Keratinocyte (primary cell): ENCODE measurements around the gene SRR. TPM values are rescaled to one million over a fixed set of nuclear protein-coding genes. Genes with fewer than 3 reads are reported as not detected.

Experiments
- DNase-seq: peaks from one replicate; pipeline ENCODE4 v3.0.0-alpha.2; 2011; ENCODE audit warnings: low read depth, missing footprints, low spot score
- FAIRE-seq: peaks from 2 replicates; lab custom pipeline; 2011; peaks lifted over from hg19 to GRCh38; lab: Jason Lieb, UNC
- H2AFZ ChIP-seq: 2 replicates; pipeline ENCODE4 v1.6.0; 2012; ENCODE audit warnings: low read length, control low read depth, inconsistent platforms; ENCODE audit not compliant: control insufficient read depth
- H3K27ac ChIP-seq: 2 replicates; pipeline ENCODE4 v1.5.1; 2011; ENCODE audit warnings: low read length; ENCODE audit not compliant: control insufficient read depth, insufficient read depth
- H3K27me3 ChIP-seq: 3 replicates; pipeline ENCODE4 v1.6.0; 2011; ENCODE audit warnings: low read length; ENCODE audit not compliant: control insufficient read depth, insufficient read depth; ENCODE audit errors: extremely low read depth
- H3K36me3 ChIP-seq, 2 experiments: 2 replicates in 1 of 2; 3 replicates in 1 of 2; pipeline ENCODE4 v1.5.1; 2011; ENCODE audit warnings: low read length in 2 of 2, mild to moderate bottlenecking in 1 of 2; ENCODE audit not compliant: control insufficient read depth in 2 of 2, insufficient read depth in 2 of 2; ENCODE audit errors: extremely low read depth in 1 of 2
- H3K4me1 ChIP-seq: 3 replicates; pipeline ENCODE4 v1.5.1; 2011; ENCODE audit warnings: low read length; ENCODE audit not compliant: control insufficient read depth, insufficient read depth; ENCODE audit errors: extremely low read depth
- H3K4me2 ChIP-seq: 3 replicates; pipeline ENCODE4 v1.6.0; 2011; ENCODE audit warnings: low read depth, low read length; ENCODE audit not compliant: control insufficient read depth, insufficient read depth; ENCODE audit errors: extremely low read depth
- H3K4me3 ChIP-seq, 3 experiments: fragments of 200-600 bp in 1 of 3; sonication (generic) in 1 of 3; 2 replicates in 2 of 3; 3 replicates in 1 of 3; pipeline ENCODE4 v1.5.1; 2011 to 2016; ENCODE audit warnings: low read length in 3 of 3, mild to moderate bottlenecking in 3 of 3, control low read depth in 2 of 3, inconsistent platforms in 1 of 3, low read depth in 1 of 3, mixed read lengths in 1 of 3, mixed run types in 1 of 3, moderate library complexity in 1 of 3; ENCODE audit not compliant: control insufficient read depth in 2 of 3, insufficient read depth in 2 of 3; ENCODE audit errors: extremely low read depth in 1 of 3
- H3K79me2 ChIP-seq: 2 replicates; pipeline ENCODE4 v1.6.0; 2012; ENCODE audit warnings: low read length; ENCODE audit not compliant: control insufficient read depth, insufficient read depth
- H3K9ac ChIP-seq: 3 replicates; pipeline ENCODE4 v1.6.0; 2011; ENCODE audit warnings: low read length; ENCODE audit not compliant: control insufficient read depth, insufficient read depth; ENCODE audit errors: extremely low read depth
- H3K9me1 ChIP-seq: 3 replicates; pipeline ENCODE4 v1.6.0; 2011; ENCODE audit warnings: low read length; ENCODE audit not compliant: control insufficient read depth, insufficient read depth; ENCODE audit errors: extremely low read depth
- H3K9me3 ChIP-seq: 2 replicates; pipeline ENCODE4 v1.5.1; 2012; ENCODE audit warnings: low read depth, low read length; ENCODE audit not compliant: control insufficient read depth
- H4K20me1 ChIP-seq: 3 replicates; pipeline ENCODE4 v1.6.0; 2011; ENCODE audit warnings: low read length; ENCODE audit not compliant: control insufficient read depth, insufficient read depth; ENCODE audit errors: extremely low read depth
- CTCF ChIP-seq, 3 experiments: IDR thresholded peaks in 1 of 3; conservative IDR thresholded peaks in 1 of 3; optimal IDR thresholded peaks in 1 of 3; 2 replicates in 2 of 3; 3 replicates in 1 of 3; pipeline versions ENCODE3 to v1.5.1; 2011; ENCODE audit warnings: low read length in 3 of 3, mild to moderate bottlenecking in 3 of 3, moderate library complexity in 2 of 3, control low read depth in 1 of 3, inconsistent platforms in 1 of 3; ENCODE audit not compliant: insufficient read depth in 2 of 3; ENCODE audit errors: extremely low read depth in 1 of 3
- EZH2 ChIP-seq: IDR thresholded peaks from one replicate; pipeline ENCODE4 v1.6.1; 2012; ENCODE audit warnings: inconsistent platforms, mild to moderate bottlenecking, low read length, moderate library complexity
- dilution Hi-C: fragments of 300-500 bp; cut with MboI; formaldehyde crosslinking; loops from one replicate; pipeline ENCODE4 v1.7.0; 2020; ENCODE audit warnings: low sequenced_read_pairs; ENCODE audit not compliant: extremely low pct_ligation_motif_present
- polyA plus RNA-seq, 5 experiments: library from polyadenylated mRNA; depleted of rRNA in 3 of 5; stranded (reverse) in 3 of 5; stranded (forward) in 1 of 5; unstranded in 1 of 5; fragments of >200 nt; gene quantifications; 1 replicate in 1 of 5; 2 replicates in 3 of 5; 3 replicates in 1 of 5; pipeline versions ENCODE4 v1.2.1 to v1.2.3, GENCODE V29; 2011 to 2012; ENCODE audit warnings: missing spikeins in 2 of 5, low read depth in 1 of 5, low replicate concordance in 1 of 5

Gene SRR
- polyA plus RNA-seq, 1 donor (not counting 4 experiments of a cell fraction or from before 2014, with no cell fraction given) = 17.7 TPM

GRCh38 chr17:2295575-2295974 is 8.2 kb upstream of the SRR start:
- no peaks in the 10 kb centered on the region for H3K27me3 ChIP-seq
- no peak for DNase-seq
- no peak overlapping the region for H3K4me3 ChIP-seq
- peak; percentile 41 for FAIRE-seq
- no peak overlapping the region for H3K9ac ChIP-seq
- dilution Hi-C loops = no loop called here
- H4K20me1 ChIP-seq = no peaks in the 10 kb centered on the region
- H3K9me1 ChIP-seq = peaks cover 3% of the 10 kb centered on the region
- TF ChIP-seq EZH2 = no peak
- TF ChIP-seq CTCF (optimal IDR thresholded peaks at IDR 0.05 in 1 of 3, IDR thresholded peaks at IDR 0.05 in 1 of 3, conservative IDR thresholded peaks at IDR 0.05 in 1 of 3; ENCODE audit: extremely low read depth in 1 of 3, insufficient read depth in 2 of 3, low read length in 3 of 3) = no peak
- H3K79me2 ChIP-seq = peaks cover 42% of the 10 kb centered on the region
- H2AFZ ChIP-seq = no peak overlapping the region
- H3K27ac ChIP-seq = no peak overlapping the region
- no peak overlapping the region for H3K4me2 ChIP-seq
- peaks cover 26 to 36% of the 10 kb centered on the region in 2 experiments for H3K36me3 ChIP-seq
- H3K4me1 ChIP-seq = peaks cover 6% of the 10 kb centered on the region
- no peaks in the 10 kb centered on the region for H3K9me3 ChIP-seq

- Histone ChIP-seq H3K9me3 (no peaks in the 10 kb centered on the region), H2AFZ (no peak overlapping the region), H3K4me1 (peaks cover 10% of the 10 kb centered on the region), H3K9ac (no peak overlapping the region), H3K36me3 (peaks cover 26 to 33% of the 10 kb centered on the region in 2 experiments), H3K79me2 (peaks cover 55% of the 10 kb centered on the region), H3K4me2 (no peak overlapping the region), H3K4me3 (no peak overlapping the region), H3K27me3 (no peaks in the 10 kb centered on the region), H3K9me1 (peaks cover 3% of the 10 kb centered on the region), H3K27ac (no peak overlapping the region), H4K20me1 (no peaks in the 10 kb centered on the region)
- TF ChIP-seq CTCF (optimal IDR thresholded peaks at IDR 0.05 in 1 of 3, IDR thresholded peaks at IDR 0.05 in 1 of 3, conservative IDR thresholded peaks at IDR 0.05 in 1 of 3; ENCODE audit: extremely low read depth in 1 of 3, insufficient read depth in 2 of 3, low read length in 3 of 3) = no peak
- no peak for TF ChIP-seq EZH2
- dilution Hi-C loops = no loop called here
- FAIRE-seq (no peak), DNase-seq (no peak)
Observed at GRCh38 chr17:2297023-2297422, 6.7 kb upstream of the SRR start.
